ENCODE measurements around the gene MYBBP1A. TPM values are rescaled to one million over a fixed set of nuclear protein-coding genes. Genes with fewer than 3 reads are reported as not detected.

MYBBP1A gene
- total RNA-seq, 1 experiment from 2014 or later, result 130 TPM

GRCh38 chr17:4520060-4520893 lies 34.9 kb downstream of the MYBBP1A start:
- no peak for ATAC-seq
- Histone ChIP-seq H3K9me3 (ENCODE audit: control insufficient read depth in 1 of 2, insufficient read depth in 1 of 2, low read depth in 1 of 2, low read length in 2 of 2) (no peaks in the 10 kb centered on the region), H3K9me2 (ENCODE audit: insufficient read depth) (no peaks in the 10 kb centered on the region), H2AFZ (ENCODE audit: low read depth, low read length, poor library complexity, severe bottlenecking) (no peak overlapping the region), H3K79me2 (ENCODE audit: insufficient read depth, low read length) (no peaks in the 10 kb centered on the region), H4K20me1 (ENCODE audit: insufficient read depth) (no peaks in the 10 kb centered on the region), H3K36me3 (ENCODE audit: control insufficient read depth in 1 of 2, insufficient read depth in 2 of 2, low read length in 2 of 2) (no peaks in the 10 kb centered on the region), H3K4me3 (replicated peaks in 1 of 2; ENCODE audit: low read depth in 1 of 2, low read length in 2 of 2) (no peak overlapping the region), H3K27ac (ENCODE audit: low read depth, low read length) (no peak overlapping the region), H3K27me3 (ENCODE audit: insufficient read depth, low read length) (no peaks in the 10 kb centered on the region), H3K4me1 (ENCODE audit: control insufficient read depth in 1 of 2, insufficient read depth in 2 of 2, low read length in 2 of 2) (peaks cover 6 to 10% of the 10 kb centered on the region in 2 experiments; a peak in 3 of 4 replicates), H3K4me2 (ENCODE audit: low read length) (no peak overlapping the region), H3K9ac (ENCODE audit: low read length) (no peak overlapping the region)
- RAD21 ChIA-PET (ENCODE audit: low non-redundant PET in 1 of 2, low total read pairs in 2 of 2, uncharacterized antibody in 2 of 2, unreplicated experiment in 2 of 2), result interaction anchor here in 1 of 2 experiments (0.7 kb wide), 1 partner anchor 9 kb away, joined by 3 read pairs; no protein-coding TSS in a partner anchor
- BruUV-seq (replicated peaks), result no TSS peak
- intact Hi-C loops (cut with micrococcal nuclease), result no loop called here
- DNase-seq (ENCODE audit: low read depth, low spot score), result no peak
- TF ChIP-seq FOSL1 (IDR thresholded peaks at IDR 0.05; ENCODE audit: low read depth), result no peak
- no peak for TF ChIP-seq ZBTB33 (IDR thresholded peaks at IDR 0.05; ENCODE audit: extremely low read depth, insufficient replicate concordance, low read length)
- TF ChIP-seq CBX3 (IDR thresholded peaks at IDR 0.05; ENCODE audit: low read depth), result no peak
- TF ChIP-seq EZH2phosphoT487 (IDR thresholded peaks at IDR 0.05; ENCODE audit: borderline replicate concordance), result no peak
- TF ChIP-seq ATF3 (IDR thresholded peaks at IDR 0.05), result no peak
- TF ChIP-seq MAX (IDR thresholded peaks at IDR 0.05), result no peak
- no peak for TF ChIP-seq SP1 (IDR thresholded peaks at IDR 0.05; ENCODE audit: low read depth)
- TF ChIP-seq YY1 (IDR thresholded peaks at IDR 0.05; ENCODE audit: extremely low read depth, insufficient replicate concordance, low read depth, low read length), result no peak
- no peak for TF ChIP-seq CEBPB (IDR thresholded peaks at IDR 0.05; ENCODE audit: low read depth)
- no peak for TF ChIP-seq JUND (IDR thresholded peaks at IDR 0.05)
- no peak for TF ChIP-seq ZNF274 (IDR thresholded peaks at IDR 0.05; ENCODE audit: low read depth, low read length)
- TF ChIP-seq SRF (IDR thresholded peaks at IDR 0.05; ENCODE audit: low read depth), result no peak
- CTCF ChIA-PET, result no interaction called here
- POLR2A ChIA-PET, result no interaction called here
